GM18861 (cell line): Measurements from ENCODE around the gene PTPN9.
"Not testable (repeated sequence)": the region's sequence is repeated elsewhere in the genome, so short reads cannot be mapped to it uniquely, and the experiment has no call there.

Experiments used
- ATAC-seq: cut with Tn5 transposase; IDR thresholded peaks from one replicate; pipeline ENCODE4 v1.9.1; 2021; ENCODE audit not compliant: unreplicated experiment

Gene PTPN9

GRCh38 chr15:75454471-75455378, 124.4 kb downstream of the PTPN9 start:
- no peak for ATAC-seq

- peak; percentile 35 for ATAC-seq
Measured at GRCh38 chr15:75453703-75454470, 125.2 kb downstream of the PTPN9 start.

GRCh38 chr15:75452865-75453702, 126.0 kb downstream of the PTPN9 start:
- no peak for ATAC-seq

- ATAC-seq: no peak
Measured at GRCh38 chr15:75452364-75452864, 126.7 kb downstream of the PTPN9 start.

GRCh38 chr15:75451674-75452363, 127.3 kb downstream of the PTPN9 start, which contains the start of gene SIN3A:
TSS of gene SIN3A (minus strand) at chr15:75451690. CDS start at chr15:75430375, 21,315 bp downstream.
- peak; percentile 35 for ATAC-seq

- no peak for ATAC-seq
Measured at GRCh38 chr15:75451202-75451673, 127.9 kb downstream of the PTPN9 start.

- peak; percentile 6 for ATAC-seq
Measured at GRCh38 chr15:75450307-75451201, 128.6 kb downstream of the PTPN9 start.

GRCh38 chr15:75449585-75450306, 129.4 kb downstream of the PTPN9 start:
- no peak for ATAC-seq

- not testable (repeated sequence) for ATAC-seq
Measured at GRCh38 chr15:75448171-75448570, 130.9 kb downstream of the PTPN9 start.

GRCh38 chr15:75446151-75446550, 133.0 kb downstream of the PTPN9 start:
- ATAC-seq: no peak

GRCh38 chr15:75445324-75445723, 133.8 kb downstream of the PTPN9 start:
- ATAC-seq: not testable (repeated sequence)

- ATAC-seq: not testable (repeated sequence)
Measured at GRCh38 chr15:75443972-75444453, 135.1 kb downstream of the PTPN9 start.

- no peak for ATAC-seq
Measured at GRCh38 chr15:75437721-75438120, 141.4 kb downstream of the PTPN9 start.

GRCh38 chr15:75436881-75437280, 142.2 kb downstream of the PTPN9 start:
- ATAC-seq: no peak

GRCh38 chr15:75431682-75432081, 147.4 kb downstream of the PTPN9 start:
- no peak for ATAC-seq

- no peak for ATAC-seq
Measured at GRCh38 chr15:75431270-75431669, 147.8 kb downstream of the PTPN9 start.

GRCh38 chr15:75430259-75430658, 148.9 kb downstream of the PTPN9 start:
- ATAC-seq: no peak

GRCh38 chr15:75428152-75428551, 151.0 kb downstream of the PTPN9 start:
- no peak for ATAC-seq
